HepG2 (cell line): ENCODE measurements around the gene LTA. TPM values are rescaled to one million over a fixed set of nuclear protein-coding genes. Genes with fewer than 3 reads are reported as not detected.

Experiments
- CEBPG ChIP-seq: IDR thresholded peaks from 2 replicates; pipeline ENCODE4 v1.6.1; 2016
- HNF1A ChIP-seq, 2 experiments: sonication (generic) in 1 of 2; formaldehyde crosslinking in 1 of 2; IDR thresholded peaks; 2 replicates each; pipeline versions ENCODE4 v1.4.0 to v1.6.1; 2016 to 2020; ENCODE audit warnings: borderline replicate concordance in 1 of 2, low read depth in 1 of 2, mild to moderate bottlenecking in 1 of 2, missing genetic modification reagents in 1 of 2
- IRF2 ChIP-seq: IDR thresholded peaks from 2 replicates; pipeline ENCODE4 v1.6.1; 2018; ENCODE audit warnings: missing genetic modification reagents, missing compliant biosample characterization
- LCORL ChIP-seq, 2 experiments: fragments of 450-650 bp in 1 of 2; sonication (generic) in 1 of 2; formaldehyde crosslinking in 1 of 2; IDR thresholded peaks; 2 replicates each; pipeline versions ENCODE4 v1.5.0 to v1.6.1; 2017 to 2020; ENCODE audit warnings: antibody characterized with exemption in 1 of 2, missing genetic modification reagents in 1 of 2
- PHF21A ChIP-seq: sonication (generic); formaldehyde crosslinking; IDR thresholded peaks from 2 replicates; pipeline ENCODE4 v1.5.0; 2020; ENCODE audit warnings: mild to moderate bottlenecking, missing genetic modification reagents
- RAD51 ChIP-seq: fragments of 450-650 bp; IDR thresholded peaks from 2 replicates; pipeline ENCODE4 v1.6.1; 2016; ENCODE audit warnings: borderline replicate concordance
- RARA ChIP-seq: IDR thresholded peaks from 2 replicates; pipeline ENCODE4 v1.6.1; 2016; ENCODE audit warnings: missing genetic modification reagents, missing compliant biosample characterization
- SRSF1 ChIP-seq: fragments of 200-400 bp; formaldehyde crosslinking; optimal IDR thresholded peaks from 2 replicates; pipeline ENCODE3; 2017; ENCODE audit warnings: mild to moderate bottlenecking, low read depth, low read length, moderate library complexity
- TRAFD1 ChIP-seq: sonication (generic); formaldehyde crosslinking; IDR thresholded peaks from 2 replicates; pipeline ENCODE4 v1.5.1; 2020; ENCODE audit warnings: missing genetic modification reagents, mild to moderate bottlenecking, borderline replicate concordance
- YY1 ChIP-seq: IDR thresholded peaks from 2 replicates; pipeline ENCODE4 v1.6.1; 2011; ENCODE audit warnings: low read length, low read depth, moderate library complexity, mild to moderate bottlenecking; ENCODE audit not compliant: insufficient read depth, insufficient replicate concordance
- ZFP91 ChIP-seq: sonication (generic); formaldehyde crosslinking; IDR thresholded peaks from 2 replicates; pipeline ENCODE4 v1.9.0; 2022; ENCODE audit warnings: missing genetic modification reagents, mild to moderate bottlenecking, borderline replicate concordance
- ZNF546 ChIP-seq: sonication (generic); formaldehyde crosslinking; conservative IDR thresholded peaks from 2 replicates; pipeline ENCODE4 v1.8.1; 2023; ENCODE audit warnings: mild to moderate bottlenecking, missing genetic modification reagents
- polyA plus RNA-seq, 8 experiments: library from polyadenylated mRNA; depleted of rRNA in 3 of 8; stranded (reverse) in 7 of 8; unstranded in 1 of 8; fragments of >200 nt; fragmentation: Illumina TruSeq in 4 of 8; extraction: Trizol in 4 of 8; gene quantifications; 2 replicates each; pipeline versions ENCODE4 v1.2.1 to v1.2.3, GENCODE V29; 2011 to 2016; ENCODE audit warnings: low read depth in 4 of 8, missing spikeins in 1 of 8, mixed read lengths in 1 of 8; ENCODE audit not compliant: insufficient read depth in 1 of 8
- total RNA-seq, 5 experiments: library from RNA; depleted of rRNA; stranded (reverse); fragments of >200 nt; fragmentation: Illumina TruSeq; extraction: Trizol; gene quantifications; 2 replicates each; pipeline ENCODE4 v1.2.3, GENCODE V29; 2016; ENCODE audit warnings: low read depth in 1 of 5
- TF ChIP-seq, protein P1 (sequence below): sonication (generic); formaldehyde crosslinking; IDR thresholded peaks from 2 replicates; pipeline ENCODE4 v1.4.0; 2020; ENCODE audit warnings: missing genetic modification reagents, low read depth, mild to moderate bottlenecking, borderline replicate concordance
- TF ChIP-seq, protein P2 (sequence below): sonication (generic); formaldehyde crosslinking; conservative IDR thresholded peaks from 2 replicates; pipeline ENCODE4 v1.4.0; 2020; ENCODE audit warnings: mild to moderate bottlenecking, missing genetic modification reagents, moderate library complexity

Gene LTA
- total and polyA plus RNA-seq, 2 of the 13 experiments (the other 11 are each of a cell fraction or from before 2014, with no cell fraction given), result 0.09 TPM; not detected in 1

DNA sequence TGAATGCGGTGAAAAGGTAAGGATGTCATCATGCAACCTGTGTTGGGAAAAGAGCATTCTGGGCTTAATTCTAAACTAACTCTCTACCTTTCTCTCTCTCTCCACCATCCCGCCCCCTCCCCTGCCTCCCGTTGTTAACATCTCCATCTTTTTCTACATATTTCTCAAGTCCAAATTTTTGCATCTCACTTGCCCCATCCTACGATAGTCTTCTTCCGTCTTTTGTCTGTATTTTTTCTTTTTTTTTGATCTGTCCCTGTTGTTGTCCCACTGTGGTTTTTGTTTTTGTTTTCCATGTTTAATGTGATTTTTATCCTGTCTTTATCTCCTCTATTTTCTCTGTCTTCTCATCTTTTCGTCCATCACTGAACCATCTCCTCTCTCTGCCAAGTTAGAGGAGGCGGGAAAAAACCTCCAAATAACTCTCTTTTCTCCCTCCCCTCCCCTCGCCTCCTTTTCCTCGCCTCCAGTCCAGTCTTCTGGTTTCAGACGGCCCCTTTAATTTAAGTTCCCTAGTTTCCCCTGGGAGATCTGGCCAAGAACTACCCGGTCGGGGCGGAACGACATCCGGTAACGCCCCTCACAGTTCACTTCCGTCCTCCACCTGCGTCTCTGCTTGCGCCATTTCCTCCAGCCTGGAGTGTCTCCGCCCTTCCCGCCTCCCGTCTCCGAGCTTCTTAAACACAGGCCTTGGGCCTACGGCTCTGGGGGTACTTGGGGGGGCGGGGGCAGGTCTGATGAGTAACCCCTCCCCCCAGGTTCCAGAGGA, 24.9 kb upstream of the LTA start, which contains the start of gene NFKBIL1 (continued):
- TF ChIP-seq IRF2 (CRISPR knock-in tag) (peak; percentile 86), LCORL (IDR thresholded peaks at IDR 0.05) (peak; percentile 56; the same call in 1 of the 2 replicates), LCORL (CRISPR knock-in tag; IDR thresholded peaks at IDR 0.05) (no peak), RAD51 (0 out of 2 replicates have a peak, but pooled peaks have one; percentile 5), ZNF546 (CRISPR knock-in tag) (no peak; the same call in 1 of the 2 replicates), ZFP91 (peak; percentile 95), CEBPG (CRISPR knock-in tag) (peak; percentile 91), PHF21A (CRISPR knock-in tag) (peak; percentile 44; the same call in 1 of the 2 replicates), SRSF1 (peak; percentile 49), RARA (CRISPR knock-in tag) (0 out of 2 replicates have a peak, but pooled peaks have one; percentile 32), TRAFD1 (CRISPR knock-in tag) (peak; percentile 81; the same call in 1 of the 2 replicates), HNF1A (IDR thresholded peaks at IDR 0.05; ENCODE audit: low read depth) (no peak), HNF1A (CRISPR knock-in tag; IDR thresholded peaks at IDR 0.05; ENCODE audit: borderline replicate concordance) (peak; percentile 56; the same call in 1 of the 2 replicates), YY1 (peak; percentile 85)
- TF ChIP-seq, protein P1, sequence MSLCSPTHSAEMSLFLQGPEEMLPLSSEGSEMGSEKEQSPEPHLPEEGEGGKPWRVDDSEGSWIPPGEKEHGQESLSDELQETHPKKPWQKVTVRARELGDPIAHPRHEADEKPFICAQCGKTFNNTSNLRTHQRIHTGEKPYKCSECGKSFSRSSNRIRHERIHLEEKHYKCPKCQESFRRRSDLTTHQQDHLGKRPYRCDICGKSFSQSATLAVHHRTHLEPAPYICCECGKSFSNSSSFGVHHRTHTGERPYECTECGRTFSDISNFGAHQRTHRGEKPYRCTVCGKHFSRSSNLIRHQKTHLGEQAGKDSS (CRISPR knock-in tag), result no peak; the same call in 1 of the 2 replicates
- TF ChIP-seq, protein P2, sequence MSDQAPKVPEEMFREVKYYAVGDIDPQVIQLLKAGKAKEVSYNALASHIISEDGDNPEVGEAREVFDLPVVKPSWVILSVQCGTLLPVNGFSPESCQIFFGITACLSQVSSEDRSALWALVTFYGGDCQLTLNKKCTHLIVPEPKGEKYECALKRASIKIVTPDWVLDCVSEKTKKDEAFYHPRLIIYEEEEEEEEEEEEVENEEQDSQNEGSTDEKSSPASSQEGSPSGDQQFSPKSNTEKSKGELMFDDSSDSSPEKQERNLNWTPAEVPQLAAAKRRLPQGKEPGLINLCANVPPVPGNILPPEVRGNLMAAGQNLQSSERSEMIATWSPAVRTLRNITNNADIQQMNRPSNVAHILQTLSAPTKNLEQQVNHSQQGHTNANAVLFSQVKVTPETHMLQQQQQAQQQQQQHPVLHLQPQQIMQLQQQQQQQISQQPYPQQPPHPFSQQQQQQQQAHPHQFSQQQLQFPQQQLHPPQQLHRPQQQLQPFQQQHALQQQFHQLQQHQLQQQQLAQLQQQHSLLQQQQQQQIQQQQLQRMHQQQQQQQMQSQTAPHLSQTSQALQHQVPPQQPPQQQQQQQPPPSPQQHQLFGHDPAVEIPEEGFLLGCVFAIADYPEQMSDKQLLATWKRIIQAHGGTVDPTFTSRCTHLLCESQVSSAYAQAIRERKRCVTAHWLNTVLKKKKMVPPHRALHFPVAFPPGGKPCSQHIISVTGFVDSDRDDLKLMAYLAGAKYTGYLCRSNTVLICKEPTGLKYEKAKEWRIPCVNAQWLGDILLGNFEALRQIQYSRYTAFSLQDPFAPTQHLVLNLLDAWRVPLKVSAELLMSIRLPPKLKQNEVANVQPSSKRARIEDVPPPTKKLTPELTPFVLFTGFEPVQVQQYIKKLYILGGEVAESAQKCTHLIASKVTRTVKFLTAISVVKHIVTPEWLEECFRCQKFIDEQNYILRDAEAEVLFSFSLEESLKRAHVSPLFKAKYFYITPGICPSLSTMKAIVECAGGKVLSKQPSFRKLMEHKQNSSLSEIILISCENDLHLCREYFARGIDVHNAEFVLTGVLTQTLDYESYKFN (CRISPR knock-in tag), result peak; percentile 38; the same call in 1 of the 2 replicates
